ENCODE data around the gene ITM2A.

The ITM2A gene

GRCh38 chrX:79366873-79367749 lies at the start of gene ITM2A:
Gene ITM2A, minus strand, starts transcription at chrX:79367334. Its CDS starts 119 bp downstream, at chrX:79367215.
- DNase-seq (ENCODE audit: low read depth): peak; percentile 38

GRCh38 chrX:79415056-79415455 lies 47.9 kb upstream of the ITM2A start:
- no peak for DNase-seq (ENCODE audit: low read depth)

GRCh38 chrX:79413963-79414362 lies 46.8 kb upstream of the ITM2A start:
- DNase-seq (ENCODE audit: low read depth): no peak

- no peak for DNase-seq (ENCODE audit: low read depth)
Measured at GRCh38 chrX:79412972-79413371, 45.8 kb upstream of the ITM2A start.

GRCh38 chrX:79412166-79412565 lies 45.0 kb upstream of the ITM2A start:
- no peak for DNase-seq (ENCODE audit: low read depth)

- no peak for DNase-seq (ENCODE audit: low read depth)
Measured at GRCh38 chrX:79409657-79410056, 42.5 kb upstream of the ITM2A start.

GRCh38 chrX:79408623-79409322 lies 41.6 kb upstream of the ITM2A start:
- DNase-seq (ENCODE audit: low read depth): no peak

- DNase-seq (ENCODE audit: low read depth): no peak
Measured at GRCh38 chrX:79400623-79401022, 33.5 kb upstream of the ITM2A start.

GRCh38 chrX:79375340-79375739 lies 8.2 kb upstream of the ITM2A start:
- no peak for DNase-seq (ENCODE audit: low read depth)

GRCh38 chrX:79371640-79372039 lies 4.5 kb upstream of the ITM2A start:
- no peak for DNase-seq (ENCODE audit: low read depth)

GRCh38 chrX:79371101-79371500 lies 4.0 kb upstream of the ITM2A start:
- DNase-seq (ENCODE audit: low read depth): no peak

GRCh38 chrX:79369871-79370270 lies 2.7 kb upstream of the ITM2A start:
- no peak for DNase-seq (ENCODE audit: low read depth)

- DNase-seq (ENCODE audit: low read depth): no peak
Measured at GRCh38 chrX:79368441-79368840, 1.3 kb upstream of the ITM2A start.

GRCh38 chrX:79367907-79368306 lies 773 bp upstream of the ITM2A start:
- DNase-seq (ENCODE audit: low read depth): no peak

GRCh38 chrX:79366556-79366872 lies 620 bp downstream of the ITM2A start:
- no peak for DNase-seq (ENCODE audit: low read depth)

GRCh38 chrX:79365591-79365990 lies 1.5 kb downstream of the ITM2A start:
- no peak for DNase-seq (ENCODE audit: low read depth)

GRCh38 chrX:79364306-79364705 lies 2.8 kb downstream of the ITM2A start:
- DNase-seq (ENCODE audit: low read depth): no peak

- DNase-seq (ENCODE audit: low read depth): no peak
Measured at GRCh38 chrX:79361192-79361870, 5.8 kb downstream of the ITM2A start.

GRCh38 chrX:79336869-79337815 lies 30.0 kb downstream of the ITM2A start:
- no peak for DNase-seq (ENCODE audit: low read depth)

- DNase-seq (ENCODE audit: low read depth): no peak
Measured at GRCh38 chrX:79330022-79330421, 37.1 kb downstream of the ITM2A start.

GRCh38 chrX:79325263-79325958 lies 41.7 kb downstream of the ITM2A start:
- DNase-seq (ENCODE audit: low read depth): no peak
